Measurements from ENCODE around the gene CYP4B1. TPM values are rescaled to one million over a fixed set of nuclear protein-coding genes. Genes with fewer than 3 reads are reported as not detected.

Gene CYP4B1
- total and polyA plus RNA-seq, 10 of the 15 experiments (the other 5 are each of a cell fraction or from before 2014, with no cell fraction given), result 0.38 TPM; not detected in 9

- TF ChIP-seq CTCF (IDR thresholded peaks at IDR 0.05 in 2 of 3, conservative IDR thresholded peaks at IDR 0.05 in 1 of 3; ENCODE audit: control insufficient read depth in 2 of 3, extremely low read depth in 1 of 3, insufficient read depth in 1 of 3, low read depth in 3 of 3, low read length in 3 of 3), result no peak
- no peak for TF ChIP-seq SUZ12 (IDR thresholded peaks at IDR 0.05; ENCODE audit: unreplicated experiment)
These were observed 29.7 kb upstream of the CYP4B1 start (continued) for GRCh38 chr1:46769028-46769740.

- Histone ChIP-seq H3K4me3 (no peak overlapping the region), H2AFZ (ENCODE audit: control insufficient read depth, low read depth, low read length) (no peak overlapping the region), H3K4me1 (ENCODE audit: control insufficient read depth, insufficient read depth, low read length) (no peaks in the 10 kb centered on the region), H3K4me2 (ENCODE audit: control insufficient read depth, insufficient read depth) (no peak overlapping the region), H3K27me3 (replicated peaks in 1 of 2; ENCODE audit: control insufficient read depth in 2 of 2, insufficient read depth in 2 of 2, low read length in 1 of 2) (no peaks in the 10 kb centered on the region), H3K79me2 (ENCODE audit: control insufficient read depth, insufficient read depth, low read length) (no peaks in the 10 kb centered on the region), H3K9me3 (replicated peaks; ENCODE audit: control insufficient read depth, insufficient read depth, low read length) (peaks cover 6% of the 10 kb centered on the region; the same call in 1 of the 3 replicates), H4K20me1 (ENCODE audit: control insufficient read depth, insufficient read depth) (no peaks in the 10 kb centered on the region), H3K36me3 (ENCODE audit: control insufficient read depth in 2 of 2, insufficient read depth in 2 of 2, low read length in 1 of 2) (no peaks in the 10 kb centered on the region), H3K9ac (ENCODE audit: control insufficient read depth, insufficient read depth, low read length) (no peak overlapping the region), H3K27ac (ENCODE audit: control insufficient read depth, insufficient read depth) (no peak overlapping the region)
- BruUV-seq (replicated peaks), result no TSS peak
- intact Hi-C loops (cut with micrococcal nuclease; ENCODE audit: unreplicated experiment), result no loop called here
- ChIA-PET CTCF (no interaction called here), SMC1A (ENCODE audit: uncharacterized antibody, unreplicated experiment) (no interaction called here), RAD21 (ENCODE audit: unreplicated experiment) (no interaction called here), POLR2A (no interaction called here)
- DNase-seq (ENCODE audit: low read depth, low spot score), result no peak
- no peak for FAIRE-seq
- no peak for ATAC-seq
- in situ Hi-C loops (cut with MboI), result no loop called here
- 5% methylated on average over 3 of the region's 3 CpGs for WGBS (ENCODE audit: insufficient coverage, insufficient replicate concordance, low lambda C conversion rate, missing lambda C conversion rate)
- TF ChIP-seq HDAC6 (IDR thresholded peaks at IDR 0.05; ENCODE audit: unreplicated experiment) (no peak), WRNIP1 (IDR thresholded peaks at IDR 0.05; ENCODE audit: borderline replicate concordance, low read depth, low read length) (no peak), ZBTB11 (CRISPR knock-in tag; IDR thresholded peaks at IDR 0.05) (no peak), SMC3 (IDR thresholded peaks at IDR 0.05; ENCODE audit: borderline replicate concordance, low read length) (no peak), ZNF687 (IDR thresholded peaks at IDR 0.05) (no peak), MXI1 (IDR thresholded peaks at IDR 0.05; ENCODE audit: low read depth, low read length) (no peak), ZNF24 (IDR thresholded peaks at IDR 0.05) (no peak)
These were observed 28.3 kb upstream of the CYP4B1 start for GRCh38 chr1:46770541-46770940.

Measured in GM12878 (cell line).